Panc1 (cell line): Measurements from ENCODE around the gene MLANA. TPM values are rescaled to one million over a fixed set of nuclear protein-coding genes. Genes with fewer than 3 reads are reported as not detected.

Experiments used
- ATAC-seq: fragments of 200-7000 bp; cut with Tn5 transposase; 2 replicates; pipeline ENCODE4 v1.9.1; 2020; ENCODE audit warnings: mild to moderate bottlenecking, moderate library complexity
- BruUV-seq: library from RNA; stranded (reverse); fragments of 400-500 nt; replicated peaks from 2 replicates; lab custom pipeline; 2021; lab: Mats Ljungman, UMichigan
- CTCF ChIA-PET: fragments of 300-600 bp; sonication (Branson Sonifier 250); formaldehyde crosslinking; loops from one replicate; lab custom pipeline; 2022; ENCODE audit warnings: antibody characterized with exemption; lab: Charles Lee
- POLR2A ChIA-PET: fragments of 300-600 bp; sonication (Branson Sonifier 250); formaldehyde crosslinking; loops from one replicate; lab custom pipeline; 2022; ENCODE audit warnings: antibody characterized with exemption; lab: Charles Lee
- DNase-seq: peaks from one replicate; pipeline ENCODE4 v3.0.0-alpha.2; 2010; ENCODE audit warnings: low read depth, low spot score
- H3K27ac ChIP-seq: 2 replicates; pipeline ENCODE4 v1.5.1; 2011; ENCODE audit warnings: mild to moderate bottlenecking, low read length, inconsistent platforms
- H3K27me3 ChIP-seq: fragments of 200-500 bp; sonication (Bioruptor generic); 2 replicates; pipeline ENCODE4 v1.6.0; 2014; ENCODE audit warnings: low read length, inconsistent platforms; ENCODE audit not compliant: control insufficient read depth, insufficient read depth
- H3K36me3 ChIP-seq: fragments of 200-500 bp; sonication (Bioruptor generic); 2 replicates; pipeline ENCODE4 v1.5.1; 2014; ENCODE audit warnings: inconsistent platforms, mild to moderate bottlenecking, low read length, moderate library complexity; ENCODE audit not compliant: control insufficient read depth, insufficient read depth
- H3K4me1 ChIP-seq: 2 replicates; pipeline ENCODE4 v1.5.1; 2011; ENCODE audit warnings: inconsistent platforms, mild to moderate bottlenecking, low read length, moderate library complexity; ENCODE audit not compliant: control insufficient read depth, insufficient read depth
- H3K4me3 ChIP-seq, 2 experiments: 2 replicates each; pipeline ENCODE4 v1.5.1; 2011 to 2012; ENCODE audit warnings: low read depth in 2 of 2, low read length in 2 of 2, mild to moderate bottlenecking in 2 of 2, inconsistent platforms in 1 of 2, moderate library complexity in 1 of 2
- H3K9me3 ChIP-seq: fragments of 200-500 bp; sonication (Bioruptor generic); 2 replicates; pipeline ENCODE4 v1.5.1; 2014; ENCODE audit warnings: low read depth, mild to moderate bottlenecking, inconsistent platforms, low read length, moderate library complexity; ENCODE audit not compliant: control insufficient read depth, insufficient read depth
- POLR2AphosphoS5 ChIP-seq: IDR thresholded peaks from 2 replicates; pipeline ENCODE4 v1.6.1; 2012; ENCODE audit warnings: mild to moderate bottlenecking, low read depth, low read length, moderate library complexity
- SIN3A ChIP-seq: IDR thresholded peaks from 2 replicates; pipeline ENCODE4 v1.6.1; 2012; ENCODE audit warnings: low read depth, mild to moderate bottlenecking, low read length, moderate library complexity, borderline replicate concordance; ENCODE audit not compliant: insufficient read depth
- TCF7L2 ChIP-seq: IDR thresholded peaks from 2 replicates; pipeline ENCODE4 v1.6.1; 2011; ENCODE audit warnings: mild to moderate bottlenecking, low read depth, low read length, inconsistent platforms
- in situ Hi-C: cut with HindIII; loops from 2 replicates; pipeline ENCODE4 v1.10.0; 2016; ENCODE audit warnings: low sequenced_read_pairs, low pct_unique_long_range_greater_than_20kb
- intact Hi-C: fragments of 100-400 bp; cut with micrococcal nuclease; formaldehyde crosslinking; loops from one replicate; pipeline ENCODE4 v1.10.0; 2022; ENCODE audit not compliant: unreplicated experiment
- total RNA-seq: library from RNA; stranded (reverse); gene quantifications from one replicate; pipeline ENCODE4 v1.2.1, GENCODE V29; 2021; ENCODE audit not compliant: unreplicated experiment
- TF ChIP-seq, protein P1 (sequence below), 2 experiments: IDR thresholded peaks; 2 replicates each; pipeline ENCODE4 v1.6.1; 2011 to 2012; ENCODE audit warnings: low read depth in 2 of 2, control low read depth in 1 of 2, low read length in 1 of 2, mild to moderate bottlenecking in 1 of 2, moderate library complexity in 1 of 2; ENCODE audit not compliant: insufficient read depth in 1 of 2
- TF ChIP-seq, protein P2 (sequence below): fragments of 450-650 bp; IDR thresholded peaks from 2 replicates; pipeline ENCODE4 v1.5.1; 2017; ENCODE audit warnings: mild to moderate bottlenecking

The MLANA gene
- total RNA-seq, 1 experiment from 2014 or later = not detected

DNA sequence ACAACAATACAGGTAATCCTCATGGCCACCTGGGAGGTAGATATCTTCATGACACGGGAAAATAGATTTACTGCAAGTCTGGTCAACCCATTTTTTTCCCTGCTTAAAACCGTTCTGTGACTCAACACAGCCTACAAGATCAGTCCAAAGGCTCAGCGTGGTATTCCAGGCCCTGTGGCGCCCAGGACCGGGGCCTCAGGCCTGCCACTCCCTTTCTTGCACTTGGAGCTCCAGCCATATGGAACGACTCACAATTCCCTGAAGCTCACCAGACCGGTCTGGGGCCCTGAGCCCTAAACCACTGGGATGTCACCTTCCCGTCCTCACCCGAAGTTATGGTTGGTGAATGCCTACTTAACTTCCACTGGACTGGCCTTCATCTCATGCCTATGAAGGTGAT, 6.5 kb upstream of the MLANA start:
- no peak overlapping the region for H3K27ac ChIP-seq
- TF ChIP-seq, protein P1, sequence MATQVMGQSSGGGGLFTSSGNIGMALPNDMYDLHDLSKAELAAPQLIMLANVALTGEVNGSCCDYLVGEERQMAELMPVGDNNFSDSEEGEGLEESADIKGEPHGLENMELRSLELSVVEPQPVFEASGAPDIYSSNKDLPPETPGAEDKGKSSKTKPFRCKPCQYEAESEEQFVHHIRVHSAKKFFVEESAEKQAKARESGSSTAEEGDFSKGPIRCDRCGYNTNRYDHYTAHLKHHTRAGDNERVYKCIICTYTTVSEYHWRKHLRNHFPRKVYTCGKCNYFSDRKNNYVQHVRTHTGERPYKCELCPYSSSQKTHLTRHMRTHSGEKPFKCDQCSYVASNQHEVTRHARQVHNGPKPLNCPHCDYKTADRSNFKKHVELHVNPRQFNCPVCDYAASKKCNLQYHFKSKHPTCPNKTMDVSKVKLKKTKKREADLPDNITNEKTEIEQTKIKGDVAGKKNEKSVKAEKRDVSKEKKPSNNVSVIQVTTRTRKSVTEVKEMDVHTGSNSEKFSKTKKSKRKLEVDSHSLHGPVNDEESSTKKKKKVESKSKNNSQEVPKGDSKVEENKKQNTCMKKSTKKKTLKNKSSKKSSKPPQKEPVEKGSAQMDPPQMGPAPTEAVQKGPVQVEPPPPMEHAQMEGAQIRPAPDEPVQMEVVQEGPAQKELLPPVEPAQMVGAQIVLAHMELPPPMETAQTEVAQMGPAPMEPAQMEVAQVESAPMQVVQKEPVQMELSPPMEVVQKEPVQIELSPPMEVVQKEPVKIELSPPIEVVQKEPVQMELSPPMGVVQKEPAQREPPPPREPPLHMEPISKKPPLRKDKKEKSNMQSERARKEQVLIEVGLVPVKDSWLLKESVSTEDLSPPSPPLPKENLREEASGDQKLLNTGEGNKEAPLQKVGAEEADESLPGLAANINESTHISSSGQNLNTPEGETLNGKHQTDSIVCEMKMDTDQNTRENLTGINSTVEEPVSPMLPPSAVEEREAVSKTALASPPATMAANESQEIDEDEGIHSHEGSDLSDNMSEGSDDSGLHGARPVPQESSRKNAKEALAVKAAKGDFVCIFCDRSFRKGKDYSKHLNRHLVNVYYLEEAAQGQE (IDR thresholded peaks at IDR 0.05; ENCODE audit: insufficient read depth in 1 of 2, low read depth in 2 of 2, low read length in 1 of 2) = no peak
- TF ChIP-seq, protein P2, sequence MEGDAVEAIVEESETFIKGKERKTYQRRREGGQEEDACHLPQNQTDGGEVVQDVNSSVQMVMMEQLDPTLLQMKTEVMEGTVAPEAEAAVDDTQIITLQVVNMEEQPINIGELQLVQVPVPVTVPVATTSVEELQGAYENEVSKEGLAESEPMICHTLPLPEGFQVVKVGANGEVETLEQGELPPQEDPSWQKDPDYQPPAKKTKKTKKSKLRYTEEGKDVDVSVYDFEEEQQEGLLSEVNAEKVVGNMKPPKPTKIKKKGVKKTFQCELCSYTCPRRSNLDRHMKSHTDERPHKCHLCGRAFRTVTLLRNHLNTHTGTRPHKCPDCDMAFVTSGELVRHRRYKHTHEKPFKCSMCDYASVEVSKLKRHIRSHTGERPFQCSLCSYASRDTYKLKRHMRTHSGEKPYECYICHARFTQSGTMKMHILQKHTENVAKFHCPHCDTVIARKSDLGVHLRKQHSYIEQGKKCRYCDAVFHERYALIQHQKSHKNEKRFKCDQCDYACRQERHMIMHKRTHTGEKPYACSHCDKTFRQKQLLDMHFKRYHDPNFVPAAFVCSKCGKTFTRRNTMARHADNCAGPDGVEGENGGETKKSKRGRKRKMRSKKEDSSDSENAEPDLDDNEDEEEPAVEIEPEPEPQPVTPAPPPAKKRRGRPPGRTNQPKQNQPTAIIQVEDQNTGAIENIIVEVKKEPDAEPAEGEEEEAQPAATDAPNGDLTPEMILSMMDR = no peak
- no peak for TF ChIP-seq TCF7L2
- no peak for TF ChIP-seq POLR2AphosphoS5
- TF ChIP-seq SIN3A = no peak
- in situ Hi-C loops = no loop called here

DNA sequence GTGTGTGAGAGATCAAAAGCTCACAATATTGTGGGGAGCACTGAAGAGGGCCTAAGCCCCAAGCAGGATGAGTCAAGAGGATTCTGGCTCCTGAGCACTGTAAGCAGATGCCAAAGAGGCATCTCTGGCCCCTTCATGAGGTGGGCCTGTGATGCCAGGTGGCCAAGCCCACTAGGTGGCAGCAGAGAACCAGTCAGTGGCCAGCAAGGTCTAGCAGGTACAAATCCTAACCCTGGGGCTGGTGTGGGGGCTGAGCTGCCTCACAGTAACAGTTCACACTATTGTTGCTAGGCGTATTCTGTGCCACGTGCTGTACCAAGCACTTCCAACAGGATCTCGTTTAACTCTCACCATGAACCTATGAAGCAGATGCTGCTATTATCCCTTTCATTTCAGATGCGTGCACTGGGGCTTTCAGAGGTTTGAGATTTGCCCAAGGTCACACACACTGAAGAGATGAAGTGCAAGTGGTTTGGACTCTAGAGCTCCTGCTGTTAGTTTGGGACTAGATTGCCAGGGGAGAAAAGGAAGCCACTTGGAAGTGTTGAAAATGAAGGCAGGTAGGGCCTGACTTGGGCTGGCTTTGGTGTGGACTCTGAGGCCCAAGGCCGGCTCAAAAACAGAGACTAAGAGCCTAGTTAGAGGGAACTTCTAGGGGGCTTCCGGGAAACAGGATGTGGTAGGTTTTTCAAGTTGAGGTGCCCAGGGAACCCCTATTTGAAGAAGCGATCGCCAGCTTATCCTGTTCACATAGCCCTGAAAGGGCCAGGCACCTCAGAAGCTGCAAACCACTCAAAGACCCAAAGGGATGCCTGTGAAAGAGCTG, 4.4 kb upstream of the MLANA start:
- DNase-seq (peak; percentile 48), ATAC-seq (peak; percentile 91)
- Histone ChIP-seq H3K4me3 (no peak overlapping the region), H3K36me3 (no peaks in the 10 kb centered on the region), H3K9me3 (no peaks in the 10 kb centered on the region), H3K27me3 (no peaks in the 10 kb centered on the region), H3K27ac (no peak overlapping the region), H3K4me1 (no peaks in the 10 kb centered on the region)
- in situ Hi-C loops (no loop called here), intact Hi-C loops (loop anchor here (5.0 kb wide), 1 partner anchor 166 kb away; no protein-coding TSS in a partner anchor)
- no TSS peak for BruUV-seq
- ChIA-PET CTCF (no interaction called here), POLR2A (no interaction called here)
- TF ChIP-seq POLR2AphosphoS5 = no peak
- TF ChIP-seq, protein P1 (IDR thresholded peaks at IDR 0.05; ENCODE audit: insufficient read depth in 1 of 2, low read depth in 2 of 2, low read length in 1 of 2) = no peak
- TF ChIP-seq, protein P2 = peak; percentile 76

More for the DNA sequence above, 6.5 kb upstream of the MLANA start:
- ATAC-seq (no peak), DNase-seq (no peak)
- no peaks in the 10 kb centered on the region for H3K36me3 ChIP-seq
- POLR2A ChIA-PET = no interaction called here
- H3K4me1 ChIP-seq = no peaks in the 10 kb centered on the region
- intact Hi-C loops = no loop called here
- BruUV-seq = no TSS peak
- no peak overlapping the region for H3K4me3 ChIP-seq
- H3K27me3 ChIP-seq = no peaks in the 10 kb centered on the region
- CTCF ChIA-PET = no interaction called here
- no peaks in the 10 kb centered on the region for H3K9me3 ChIP-seq
